H1 (cell line): ENCODE measurements around the gene CD48. TPM values are rescaled to one million over a fixed set of nuclear protein-coding genes. Genes with fewer than 3 reads are reported as not detected.
A peak's percentile ranks its signal among the peaks of the same experiment; 100 is the strongest.

Source experiments
- CTCF ChIA-PET: fragments of 300-600 bp; sonication (Branson Sonifier 250); formaldehyde crosslinking; loops from one replicate; lab custom pipeline; 2021; ENCODE audit not compliant: partially characterized antibody; lab: Charles Lee
- POLR2A ChIA-PET: fragments of 300-600 bp; sonication (Branson Sonifier 250); formaldehyde crosslinking; loops from one replicate; lab custom pipeline; 2021; ENCODE audit warnings: inconsistent platforms; ENCODE audit not compliant: partially characterized antibody; lab: Charles Lee
- DNase-seq, 2 experiments: peaks; one replicate each; pipeline versions ENCODE4 v3.0.0 to v3.0.0-alpha.2; 2010 to 2022; ENCODE audit warnings: low spot score in 2 of 2, low read depth in 1 of 2, mixed read lengths in 1 of 2
- FAIRE-seq: peaks from 2 replicates; lab custom pipeline; 2011; peaks lifted over from hg19 to GRCh38; lab: Jason Lieb, UNC
- H2AFZ ChIP-seq: 2 replicates; pipeline ENCODE4 v1.8.1; 2012; ENCODE audit warnings: low read length, inconsistent platforms
- H2AK5ac ChIP-seq: 2 replicates; pipeline ENCODE4 v1.6.1; 2013; ENCODE audit warnings: low read depth, low read length
- H2BK120ac ChIP-seq: replicated peaks from 2 replicates; pipeline ENCODE3; 2013; ENCODE audit warnings: low read depth, low read length, inconsistent platforms
- H2BK12ac ChIP-seq: 2 replicates; pipeline ENCODE4 v1.6.1; 2013; ENCODE audit warnings: low read depth, low read length
- H2BK15ac ChIP-seq: 2 replicates; pipeline ENCODE4 v1.6.1; 2013; ENCODE audit warnings: low read length
- H2BK20ac ChIP-seq: 2 replicates; pipeline ENCODE4 v1.6.1; 2013; ENCODE audit warnings: low read length
- H2BK5ac ChIP-seq: 2 replicates; pipeline ENCODE4 v1.6.1; 2013; ENCODE audit warnings: low read depth, low read length
- H3K14ac ChIP-seq: 2 replicates; pipeline ENCODE4 v1.6.1; 2013; ENCODE audit warnings: inconsistent platforms; ENCODE audit not compliant: insufficient read length
- H3K18ac ChIP-seq: 2 replicates; pipeline ENCODE4 v1.6.1; 2013; ENCODE audit warnings: low read length; ENCODE audit errors: extremely low read depth
- H3K23ac ChIP-seq: 2 replicates; pipeline ENCODE4 v1.6.1; 2013; ENCODE audit warnings: inconsistent platforms; ENCODE audit not compliant: insufficient read length
- H3K23me2 ChIP-seq: 2 replicates; pipeline ENCODE4 v1.6.1; 2013; ENCODE audit warnings: low read depth, low read length
- H3K27ac ChIP-seq: 2 replicates; pipeline ENCODE4 v1.6.1; 2011; ENCODE audit warnings: low read depth, low read length, inconsistent platforms
- H3K27me3 ChIP-seq, 4 experiments: replicated peaks in 1 of 4; 1 replicate in 1 of 4; 2 replicates in 3 of 4; pipeline versions ENCODE4 v1.6.1 to v1.8.1; 2011 to 2013; ENCODE audit warnings: low read length in 3 of 4, mild to moderate bottlenecking in 3 of 4, inconsistent platforms in 2 of 4, mixed read lengths in 2 of 4, moderate library complexity in 1 of 4; ENCODE audit not compliant: control insufficient read depth in 3 of 4, insufficient read depth in 3 of 4; ENCODE audit errors: extremely low read depth in 1 of 4
- H3K36me3 ChIP-seq, 4 experiments: 2 replicates each; pipeline versions ENCODE4 v1.6.1 to v1.8.1; 2011 to 2013; ENCODE audit warnings: mild to moderate bottlenecking in 4 of 4, low read length in 3 of 4, moderate library complexity in 2 of 4, control low read depth in 1 of 4, inconsistent platforms in 1 of 4; ENCODE audit not compliant: insufficient read depth in 4 of 4, control insufficient read depth in 2 of 4
- H3K4ac ChIP-seq: replicated peaks from 2 replicates; pipeline ENCODE3; 2013; ENCODE audit warnings: low read length, low read depth, mixed read lengths, inconsistent platforms; ENCODE audit not compliant: insufficient read length
- H3K4me1 ChIP-seq, 4 experiments: replicated peaks in 1 of 4; 1 replicate in 1 of 4; 2 replicates in 3 of 4; pipeline versions ENCODE4 v1.6.1 to v1.8.1; 2011 to 2013; ENCODE audit warnings: low read length in 3 of 4, inconsistent platforms in 2 of 4, mixed read lengths in 1 of 4; ENCODE audit not compliant: insufficient read depth in 4 of 4, control insufficient read depth in 3 of 4
- H3K4me2 ChIP-seq, 2 experiments: 2 replicates each; pipeline versions ENCODE4 v1.6.1 to v1.8.1; 2011 to 2013; ENCODE audit warnings: low read depth in 2 of 2, low read length in 2 of 2, control low read depth in 1 of 2, inconsistent platforms in 1 of 2, mild to moderate bottlenecking in 1 of 2; ENCODE audit not compliant: insufficient read depth in 1 of 2
- H3K4me3 ChIP-seq, 4 experiments: fragments of 200-600, 300-600 bp in 1 of 4; sonication (generic), shearing (Covaris generic), sonication (Bioruptor Twin) in 1 of 4; 2 replicates each; pipeline versions ENCODE4 v1.5.1 to v1.8.1; 2011 to 2016; ENCODE audit warnings: low read length in 4 of 4, low read depth in 3 of 4, control low read depth in 2 of 4, inconsistent platforms in 2 of 4, mild to moderate bottlenecking in 2 of 4, mixed read lengths in 1 of 4, moderate library complexity in 1 of 4; ENCODE audit not compliant: insufficient read depth in 2 of 4; ENCODE audit errors: extremely low read depth in 1 of 4
- H3K56ac ChIP-seq: replicated peaks from 2 replicates; pipeline ENCODE3; 2013; ENCODE audit warnings: low read depth, mild to moderate bottlenecking, mixed read lengths, low read length, inconsistent platforms; ENCODE audit not compliant: insufficient read length
- H3K79me1 ChIP-seq: 2 replicates; pipeline ENCODE4 v1.6.1; 2013; ENCODE audit warnings: low read depth, low read length, control low read depth
- H3K79me2 ChIP-seq, 2 experiments: 2 replicates each; pipeline versions ENCODE4 v1.6.1 to v1.8.1; 2012 to 2013; ENCODE audit warnings: low read length in 2 of 2, mild to moderate bottlenecking in 2 of 2, inconsistent platforms in 1 of 2; ENCODE audit not compliant: insufficient read depth in 2 of 2, control insufficient read depth in 1 of 2
- H3K9ac ChIP-seq, 4 experiments: replicated peaks in 1 of 4; 1 replicate in 1 of 4; 2 replicates in 3 of 4; pipeline versions ENCODE4 v1.6.1 to v1.8.1; 2011 to 2013; ENCODE audit warnings: low read depth in 3 of 4, low read length in 3 of 4, control low read depth in 2 of 4, mild to moderate bottlenecking in 2 of 4, moderate library complexity in 2 of 4, inconsistent platforms in 1 of 4; ENCODE audit errors: extremely low read depth in 1 of 4
- H3K9me3 ChIP-seq, 2 experiments: 2 replicates each; pipeline versions ENCODE4 v1.6.1 to v1.8.1; 2012 to 2013; ENCODE audit warnings: mild to moderate bottlenecking in 2 of 2, moderate library complexity in 2 of 2, control low read depth in 1 of 2, inconsistent platforms in 1 of 2, low read depth in 1 of 2, low read length in 1 of 2, mixed read lengths in 1 of 2; ENCODE audit not compliant: insufficient read depth in 2 of 2
- H4K20me1 ChIP-seq, 2 experiments: replicated peaks in 1 of 2; 2 replicates each; pipeline versions ENCODE3 to v1.8.1; 2011 to 2013; ENCODE audit warnings: inconsistent platforms in 2 of 2, low read length in 2 of 2, mild to moderate bottlenecking in 1 of 2; ENCODE audit not compliant: insufficient read depth in 2 of 2, control insufficient read depth in 1 of 2
- H4K5ac ChIP-seq: 2 replicates; pipeline ENCODE4 v1.6.1; 2013; ENCODE audit warnings: low read length, low read depth, mixed read lengths, inconsistent platforms; ENCODE audit not compliant: insufficient read length
- H4K8ac ChIP-seq: 2 replicates; pipeline ENCODE4 v1.8.0; 2013; ENCODE audit warnings: mild to moderate bottlenecking, moderate library complexity, low read length, inconsistent platforms; ENCODE audit not compliant: insufficient read depth; ENCODE audit errors: extremely low read depth
- H4K91ac ChIP-seq: replicated peaks from 2 replicates; pipeline ENCODE3; 2013; ENCODE audit warnings: low read length, mixed read lengths, inconsistent platforms; ENCODE audit not compliant: insufficient read length
- EP300 ChIP-seq, 2 experiments: IDR thresholded peaks; 1 replicate in 1 of 2; 2 replicates in 1 of 2; pipeline ENCODE4 v1.6.1; 2011 to 2012; ENCODE audit warnings: low read depth in 2 of 2, low read length in 2 of 2, mild to moderate bottlenecking in 2 of 2, borderline replicate concordance in 1 of 2, inconsistent platforms in 1 of 2, moderate library complexity in 1 of 2
- FOSL1 ChIP-seq: IDR thresholded peaks from 2 replicates; pipeline ENCODE4 v1.6.1; 2011; ENCODE audit warnings: mild to moderate bottlenecking, low read depth, low read length, moderate library complexity; ENCODE audit not compliant: insufficient read depth
- JUND ChIP-seq: IDR thresholded peaks from 2 replicates; pipeline ENCODE4 v1.6.1; 2011; ENCODE audit warnings: mild to moderate bottlenecking, improper control_type of control experiment, low read length
- KDM1A ChIP-seq: fragments of 200-600, 300-600 bp; sonication (generic); IDR thresholded peaks from 2 replicates; pipeline ENCODE4 v1.7.1; 2016; ENCODE audit warnings: mild to moderate bottlenecking, low read length, borderline replicate concordance
- WGBS, 2 experiments: shearing (Covaris generic) in 1 of 2; methylation state at CpG; one replicate each; pipeline versions ENCODE4 v1.1.6 to v1.1.7; 2013 to 2015; ENCODE audit warnings: low lambda C conversion rate in 2 of 2, mixed read lengths in 2 of 2, inconsistent platforms in 1 of 2, low coverage in 1 of 2, missing lambda C conversion rate in 1 of 2; ENCODE audit not compliant: insufficient replicate concordance in 2 of 2, insufficient coverage in 1 of 2, insufficient read length in 1 of 2; ENCODE audit errors: extremely low coverage in 1 of 2, missing lambda C conversion rate in 1 of 2; 5-methylcytosine and 5-hydroxymethylcytosine counted together
- polyA plus RNA-seq, 7 experiments: library from polyadenylated mRNA; depleted of rRNA in 3 of 7; stranded (reverse) in 5 of 7; unstranded in 2 of 7; fragments of >200 nt in 5 of 7; fragments of 200-250 nt in 2 of 7; gene quantifications; 1 replicate in 5 of 7; 2 replicates in 1 of 7; 4 replicates in 1 of 7; pipeline versions ENCODE4 v1.2.1 to v1.2.3, GENCODE V29; 2011 to 2013; ENCODE audit warnings: missing spikeins in 2 of 7, mixed read lengths in 2 of 7
- total RNA-seq: library from RNA; stranded (reverse); fragmentation: NEBNext Ultra II Directional; extraction: Animal tissue kit (Norgen Biotek cat#: 25700); gene quantifications from 2 replicates; pipeline ENCODE4 v1.2.1, GENCODE V29; 2021

The CD48 gene
- total and polyA plus RNA-seq, 2 of the 8 experiments (the other 6 are each of a cell fraction or from before 2014, with no cell fraction given): 0.08 TPM; not detected in 1

DNA sequence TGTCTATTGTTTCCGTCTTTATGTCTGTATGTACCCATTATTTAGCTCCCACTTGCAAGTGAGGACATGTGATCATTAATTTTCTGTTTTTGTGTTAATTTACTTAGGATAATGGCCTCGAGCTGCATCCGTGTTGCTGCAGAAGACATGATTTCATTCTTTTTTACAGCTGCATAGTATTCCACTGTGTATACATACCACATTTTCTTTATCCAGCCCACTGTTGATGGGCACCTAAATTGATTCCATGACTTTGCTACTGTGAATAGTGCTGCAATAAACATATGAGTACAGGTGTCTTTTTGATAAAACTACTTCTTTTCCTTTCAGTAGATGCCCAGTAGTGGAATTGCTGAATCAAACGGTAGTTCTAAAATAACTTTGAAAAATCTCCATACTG, 52.1 kb downstream of the CD48 start:
- Histone ChIP-seq H4K91ac (no peak overlapping the region), H3K4ac (no peak overlapping the region), H3K27me3 (no peaks in the 10 kb centered on the region), H4K20me1 (no peaks in the 10 kb centered on the region), H4K8ac (no peak overlapping the region), H2AFZ (no peak overlapping the region), H3K23ac (no peak overlapping the region), H3K79me2 (no peaks in the 10 kb centered on the region), H2AK5ac (no peak overlapping the region), H2BK120ac (no peak overlapping the region), H3K56ac (no peak overlapping the region), H3K27ac (no peak overlapping the region), H3K79me1 (no peaks in the 10 kb centered on the region), H3K36me3 (no peaks in the 10 kb centered on the region), H2BK12ac (no peak overlapping the region), H3K18ac (no peak overlapping the region), H3K14ac (no peak overlapping the region), H3K9ac (no peak overlapping the region), H3K4me3 (no peak overlapping the region), H2BK20ac (no peak overlapping the region), H2BK5ac (no peak overlapping the region), H3K4me2 (no peak overlapping the region), H4K5ac (no peak overlapping the region), H3K4me1 (peaks cover 0 to 3% (median 0%) of the 10 kb centered on the region in 4 experiments; a peak in 1 of 7 replicates), H3K9me3 (peaks cover 0 to 2% of the 10 kb centered on the region in 2 experiments; a peak in 1 of 4 replicates), H2BK15ac (no peak overlapping the region), H3K23me2 (no peaks in the 10 kb centered on the region)
- no peak for DNase-seq
- ChIA-PET POLR2A (interaction anchor here (1.4 kb wide), 1 partner anchor 12 kb away, joined by 3 read pairs; no protein-coding TSS in a partner anchor), CTCF (interaction anchor here (1.0 to 4.2 kb wide), 3 partner anchors 13 to 21 kb away, joined by 3 to 12 read pairs (median 10); partner anchors contain the start of gene SLAMF1)
- 92% methylated on average over 4 of the region's 4 CpGs; no CpG with 5 or more reads in 1 of the 2 experiments for WGBS, 2 experiments
- no peak for FAIRE-seq
- TF ChIP-seq EP300 (IDR thresholded peaks at IDR 0.05; ENCODE audit: borderline replicate concordance in 1 of 2, low read depth in 2 of 2, low read length in 2 of 2): no peak
- TF ChIP-seq JUND: no peak
- TF ChIP-seq KDM1A: peak; percentile 26; the same call in 1 of the 2 replicates
- TF ChIP-seq FOSL1: no peak
